Prostate gland (tissue), 2 donors: Measurements from ENCODE around the gene TMOD4.

Experiments
- CTCF ChIP-seq, 4 experiments: fragments of 200-600 bp in 2 of 4; fragments of 450-650 bp in 2 of 4; sonication (generic) in 2 of 4; IDR thresholded peaks; 1 replicate in 3 of 4; 2 replicates in 1 of 4; pipeline ENCODE4 v1.5.1; 2016 to 2019; ENCODE audit warnings: antibody characterized with exemption in 4 of 4, mild to moderate bottlenecking in 2 of 4, moderate library complexity in 2 of 4
- POLR2AphosphoS5 ChIP-seq: sonication (generic); formaldehyde crosslinking; IDR thresholded peaks from one replicate; pipeline ENCODE4 v1.6.1; 2017; ENCODE audit warnings: antibody characterized with exemption

GRCh38 chr1:151171190-151171589 lies 4.6 kb downstream of the TMOD4 start:
- no peak for TF ChIP-seq CTCF (IDR thresholded peaks at IDR 0.05)
- TF ChIP-seq POLR2AphosphoS5: no peak
